Activated CD8-positive, alpha-beta memory T cell treated with anti-CD3 and anti-CD28 coated beads, Interleukin-2, amount 10 ng/mL, durations not matched to agents 7 days and 5 days (primary cell): ENCODE data around the gene CCL2. TPM values are rescaled to one million over a fixed set of nuclear protein-coding genes. Genes with fewer than 3 reads are reported as not detected.

Source experiments
- ATAC-seq: fragments of 150-1000 bp; cut with Tn5 transposase; one replicate; pipeline ENCODE4 v1.10.0; 2021; ENCODE audit warnings: moderate library complexity
- CTCF ChIA-PET: fragments of 350-600 bp; sonication (Branson Sonifier 250); formaldehyde crosslinking; loops from one replicate; lab custom pipeline; 2021; ENCODE audit warnings: antibody characterized with exemption; lab: Charles Lee
- DNase-seq: peaks from one replicate; pipeline ENCODE4 v3.0.0-alpha.2; 2020
- H3K27ac Mint-ChIP-seq: one replicate; pipeline ENCODE4 v1.8.0; 2021; ENCODE audit warnings: mild to moderate bottlenecking, mixed read lengths
- H3K27me3 Mint-ChIP-seq: one replicate; pipeline ENCODE4 v1.8.0; 2021; ENCODE audit warnings: mixed read lengths
- H3K36me3 Mint-ChIP-seq: one replicate; pipeline ENCODE4 v1.8.0; 2021; ENCODE audit warnings: mild to moderate bottlenecking, mixed read lengths
- H3K4me1 Mint-ChIP-seq: one replicate; pipeline ENCODE4 v1.8.0; 2021; ENCODE audit warnings: mixed read lengths
- H3K4me3 Mint-ChIP-seq: one replicate; pipeline ENCODE4 v1.8.0; 2021; ENCODE audit warnings: mild to moderate bottlenecking, moderate library complexity, mixed read lengths
- H3K9me3 Mint-ChIP-seq: one replicate; pipeline ENCODE4 v1.8.0; 2022; ENCODE audit warnings: low read depth, mixed read lengths
- total RNA-seq, 2 experiments: library from RNA; stranded (reverse); gene quantifications; one replicate each; pipeline ENCODE4 v1.2.3, GENCODE V29; 2021

The CCL2 gene
- total RNA-seq: under 1 TPM in 1 of 2 experiments, not detected in 1; 0.73 TPM

- H3K36me3 Mint-ChIP-seq: no peaks in the 10 kb centered on the region
- DNase-seq (no peak), ATAC-seq (no peak)
- H3K9me3 Mint-ChIP-seq: no peaks in the 10 kb centered on the region
- peaks cover 5% of the 10 kb centered on the region for H3K4me1 Mint-ChIP-seq
- H3K27me3 Mint-ChIP-seq: peaks cover 81% of the 10 kb centered on the region
- no peak within 1 kb of the TSS for H3K27ac Mint-ChIP-seq
- CTCF ChIA-PET: no interaction called here
- H3K4me3 Mint-ChIP-seq: no peak within 1 kb of the TSS
These were observed at the start of gene CCL2 for GRCh38 chr17:34254651-34255380. Gene CCL2, plus strand, starts transcription at chr17:34255285. Its CDS starts 65 bp downstream, at chr17:34255350.

GRCh38 chr17:34205401-34205800, 49.7 kb upstream of the CCL2 start:
- Mint-ChIP-seq H3K9me3 (peaks cover 8% of the 10 kb centered on the region), H3K4me3 (no peak overlapping the region), H3K36me3 (peaks cover 10% of the 10 kb centered on the region), H3K4me1 (peaks cover 32% of the 10 kb centered on the region), H3K27me3 (peaks cover 67% of the 10 kb centered on the region), H3K27ac (no peak overlapping the region)
- no peak for ATAC-seq
- CTCF ChIA-PET: no interaction called here
- no peak for DNase-seq

GRCh38 chr17:34206569-34206968, 48.5 kb upstream of the CCL2 start:
- Mint-ChIP-seq H3K9me3 (peaks cover 8% of the 10 kb centered on the region), H3K27me3 (peaks cover 69% of the 10 kb centered on the region), H3K4me3 (no peak overlapping the region), H3K4me1 (peaks cover 23% of the 10 kb centered on the region), H3K27ac (no peak overlapping the region), H3K36me3 (peaks cover 12% of the 10 kb centered on the region)
- CTCF ChIA-PET: no interaction called here
- ATAC-seq: no peak
- no peak for DNase-seq

- Mint-ChIP-seq H3K36me3 (peaks cover 12% of the 10 kb centered on the region), H3K9me3 (peaks cover 8% of the 10 kb centered on the region), H3K27ac (no peak overlapping the region), H3K4me3 (no peak overlapping the region), H3K27me3 (peaks cover 71% of the 10 kb centered on the region), H3K4me1 (peaks cover 13% of the 10 kb centered on the region)
- CTCF ChIA-PET: no interaction called here
- ATAC-seq (peak; percentile 16), DNase-seq (no peak)
These were observed 47.5 kb upstream of the CCL2 start for GRCh38 chr17:34207572-34207971.

- peaks cover 3% of the 10 kb centered on the region for H3K36me3 Mint-ChIP-seq
- H3K27ac Mint-ChIP-seq: no peak overlapping the region
- peaks cover 6% of the 10 kb centered on the region for H3K9me3 Mint-ChIP-seq
- no peak for DNase-seq
- ATAC-seq: no peak
- peaks cover 63% of the 10 kb centered on the region for H3K27me3 Mint-ChIP-seq
- CTCF ChIA-PET: no interaction called here
- no peak overlapping the region for H3K4me3 Mint-ChIP-seq
- no peaks in the 10 kb centered on the region for H3K4me1 Mint-ChIP-seq
These were observed 36.3 kb upstream of the CCL2 start for GRCh38 chr17:34218748-34219147.

GRCh38 chr17:34219405-34219804, 35.7 kb upstream of the CCL2 start:
- H3K4me1 Mint-ChIP-seq: no peaks in the 10 kb centered on the region
- peaks cover 60% of the 10 kb centered on the region for H3K27me3 Mint-ChIP-seq
- ATAC-seq (no peak), DNase-seq (no peak)
- H3K27ac Mint-ChIP-seq: no peak overlapping the region
- CTCF ChIA-PET: interaction anchor here (0.9 kb wide), 1 partner anchor 142 kb away, joined by 4 read pairs; no protein-coding TSS in a partner anchor
- peaks cover 3% of the 10 kb centered on the region for H3K9me3 Mint-ChIP-seq
- H3K36me3 Mint-ChIP-seq: peaks cover 2% of the 10 kb centered on the region
- H3K4me3 Mint-ChIP-seq: no peak overlapping the region

- Mint-ChIP-seq H3K27ac (no peak overlapping the region), H3K27me3 (peaks cover 64% of the 10 kb centered on the region), H3K9me3 (peaks cover 3% of the 10 kb centered on the region), H3K4me3 (no peak overlapping the region), H3K36me3 (peaks cover 2% of the 10 kb centered on the region), H3K4me1 (no peaks in the 10 kb centered on the region)
- ATAC-seq: no peak
- CTCF ChIA-PET: interaction anchor here (0.9 kb wide), 1 partner anchor 141 kb away, joined by 4 read pairs; no protein-coding TSS in a partner anchor
- DNase-seq: no peak
These were observed 34.9 kb upstream of the CCL2 start for GRCh38 chr17:34220045-34220751.

- Mint-ChIP-seq H3K4me1 (no peaks in the 10 kb centered on the region), H3K27me3 (peaks cover 70% of the 10 kb centered on the region), H3K27ac (no peak overlapping the region), H3K4me3 (no peak overlapping the region), H3K36me3 (peaks cover 2% of the 10 kb centered on the region), H3K9me3 (peaks cover 3% of the 10 kb centered on the region)
- CTCF ChIA-PET: no interaction called here
- DNase-seq (no peak), ATAC-seq (no peak)
These were observed 34.2 kb upstream of the CCL2 start for GRCh38 chr17:34220752-34221395.

GRCh38 chr17:34221411-34221810, 33.7 kb upstream of the CCL2 start:
- Mint-ChIP-seq H3K27me3 (peaks cover 71% of the 10 kb centered on the region), H3K27ac (no peak overlapping the region), H3K9me3 (no peaks in the 10 kb centered on the region), H3K4me1 (no peaks in the 10 kb centered on the region), H3K36me3 (no peaks in the 10 kb centered on the region), H3K4me3 (no peak overlapping the region)
- DNase-seq (no peak), ATAC-seq (no peak)
- CTCF ChIA-PET: no interaction called here

GRCh38 chr17:34222722-34223497, 32.2 kb upstream of the CCL2 start:
- Mint-ChIP-seq H3K27ac (no peak overlapping the region), H3K9me3 (no peaks in the 10 kb centered on the region), H3K4me1 (no peaks in the 10 kb centered on the region), H3K27me3 (peaks cover 70% of the 10 kb centered on the region), H3K36me3 (no peaks in the 10 kb centered on the region), H3K4me3 (no peak overlapping the region)
- ATAC-seq: no peak
- CTCF ChIA-PET: interaction anchor here (1.5 kb wide), 1 partner anchor 22 kb away, joined by 4 read pairs; no protein-coding TSS in a partner anchor
- no peak for DNase-seq

GRCh38 chr17:34225046-34225445, 30.0 kb upstream of the CCL2 start:
- no peak for ATAC-seq
- Mint-ChIP-seq H3K36me3 (no peaks in the 10 kb centered on the region), H3K27ac (no peak overlapping the region), H3K4me1 (no peaks in the 10 kb centered on the region), H3K9me3 (no peaks in the 10 kb centered on the region), H3K27me3 (peaks cover 71% of the 10 kb centered on the region), H3K4me3 (no peak overlapping the region)
- CTCF ChIA-PET: no interaction called here
- DNase-seq: no peak

- Mint-ChIP-seq H3K27me3 (peaks cover 77% of the 10 kb centered on the region), H3K4me1 (no peaks in the 10 kb centered on the region), H3K4me3 (no peak overlapping the region), H3K36me3 (no peaks in the 10 kb centered on the region), H3K9me3 (peaks cover 3% of the 10 kb centered on the region), H3K27ac (no peak overlapping the region)
- CTCF ChIA-PET: no interaction called here
- DNase-seq (no peak), ATAC-seq (no peak)
These were observed 28.9 kb upstream of the CCL2 start for GRCh38 chr17:34226011-34226743.

GRCh38 chr17:34226744-34227034, 28.4 kb upstream of the CCL2 start:
- Mint-ChIP-seq H3K4me3 (no peak overlapping the region), H3K36me3 (no peaks in the 10 kb centered on the region), H3K27ac (no peak overlapping the region), H3K27me3 (peaks cover 77% of the 10 kb centered on the region), H3K9me3 (peaks cover 3% of the 10 kb centered on the region), H3K4me1 (no peaks in the 10 kb centered on the region)
- CTCF ChIA-PET: no interaction called here
- no peak for DNase-seq
- no peak for ATAC-seq
